GM21619 (cell line): Measurements from ENCODE around the gene MTHFD1.

ENCODE experiments used
- ATAC-seq: cut with Tn5 transposase; IDR thresholded peaks from one replicate; pipeline ENCODE4 v1.9.1; 2021; ENCODE audit not compliant: unreplicated experiment

Gene MTHFD1

GRCh38 chr14:64405295-64405694, 17.1 kb downstream of the MTHFD1 start:
- ATAC-seq = no peak

DNA sequence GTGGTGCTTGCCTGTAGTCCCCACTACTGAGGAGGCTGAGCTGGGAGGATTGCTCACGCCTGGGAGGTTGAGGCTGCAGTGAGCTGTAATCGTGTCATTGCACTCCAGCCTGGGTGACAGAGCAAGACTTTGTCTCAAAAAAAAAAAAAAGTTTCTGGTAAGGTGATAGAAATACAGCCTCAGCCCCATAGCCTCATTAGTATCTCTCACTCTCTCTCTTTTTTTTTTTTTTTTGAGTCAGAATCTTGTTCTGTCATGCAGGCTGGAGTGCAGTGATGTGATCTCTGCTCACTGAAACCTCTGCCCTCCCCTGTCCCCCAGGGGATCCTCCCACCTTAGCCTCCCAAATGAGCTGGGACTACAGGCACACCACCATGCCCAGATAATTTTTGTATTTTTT, 19.2 kb downstream of the MTHFD1 start:
- no peak for ATAC-seq

GRCh38 chr14:64409126-64409920, 21.2 kb downstream of the MTHFD1 start:
- ATAC-seq = no peak

GRCh38 chr14:64410084-64410774, 22.1 kb downstream of the MTHFD1 start:
- no peak for ATAC-seq

- no peak for ATAC-seq
Measured at GRCh38 chr14:64411001-64411400, 22.8 kb downstream of the MTHFD1 start.

GRCh38 chr14:64412237-64412636, 24.1 kb downstream of the MTHFD1 start:
- no peak for ATAC-seq

GRCh38 chr14:64416348-64416932, 28.3 kb downstream of the MTHFD1 start:
- ATAC-seq = no peak

DNA sequence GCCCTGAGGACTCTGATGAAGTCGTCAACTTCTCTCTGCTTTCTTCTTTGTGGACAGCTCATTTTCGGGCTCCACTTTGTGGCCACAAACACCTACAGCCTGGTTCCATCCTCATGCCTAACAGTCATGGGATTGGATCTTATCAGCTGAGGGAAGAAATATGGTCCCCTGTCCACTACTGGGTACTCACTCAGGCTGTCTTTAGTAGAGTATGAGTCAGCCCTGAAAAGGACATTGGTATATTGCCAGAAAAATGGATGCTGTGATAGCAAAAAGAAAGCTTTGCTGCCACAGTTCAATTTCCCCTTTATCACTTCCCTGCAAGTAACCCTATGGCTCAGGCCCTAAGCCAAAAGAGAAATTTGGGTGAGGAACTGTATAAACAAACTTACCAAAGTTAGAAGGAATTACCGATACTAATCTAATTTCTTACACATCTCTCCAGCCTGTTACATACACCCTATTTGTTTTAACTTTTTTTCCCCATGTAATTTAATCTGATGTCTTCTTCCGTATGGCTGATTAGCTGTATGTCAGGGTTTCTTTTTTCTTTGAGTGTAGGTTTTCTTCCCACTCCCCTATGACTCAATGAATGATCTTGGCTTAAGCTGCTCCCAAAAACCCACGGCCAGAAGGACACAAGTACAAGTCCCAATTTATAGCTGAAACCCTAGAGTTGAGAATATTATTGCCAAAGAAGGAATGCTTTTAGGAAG, 29.1 kb downstream of the MTHFD1 start:
- ATAC-seq = no peak

DNA sequence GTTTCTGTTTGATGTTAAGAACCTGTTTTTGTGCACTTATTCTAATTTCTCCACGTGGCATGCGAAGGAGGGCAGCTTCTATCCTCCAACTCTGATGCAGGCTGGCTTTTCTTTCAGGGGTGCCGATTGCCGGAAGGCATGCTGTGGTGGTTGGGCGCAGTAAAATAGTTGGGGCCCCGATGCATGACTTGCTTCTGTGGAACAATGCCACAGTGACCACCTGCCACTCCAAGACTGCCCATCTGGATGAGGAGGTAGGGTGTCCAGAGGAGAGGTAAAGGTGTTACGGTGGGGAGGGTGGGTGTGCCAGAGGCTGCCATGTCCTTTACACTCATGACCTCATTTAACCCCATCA, 29.6 kb downstream of the MTHFD1 start:
- ATAC-seq = no peak

DNA sequence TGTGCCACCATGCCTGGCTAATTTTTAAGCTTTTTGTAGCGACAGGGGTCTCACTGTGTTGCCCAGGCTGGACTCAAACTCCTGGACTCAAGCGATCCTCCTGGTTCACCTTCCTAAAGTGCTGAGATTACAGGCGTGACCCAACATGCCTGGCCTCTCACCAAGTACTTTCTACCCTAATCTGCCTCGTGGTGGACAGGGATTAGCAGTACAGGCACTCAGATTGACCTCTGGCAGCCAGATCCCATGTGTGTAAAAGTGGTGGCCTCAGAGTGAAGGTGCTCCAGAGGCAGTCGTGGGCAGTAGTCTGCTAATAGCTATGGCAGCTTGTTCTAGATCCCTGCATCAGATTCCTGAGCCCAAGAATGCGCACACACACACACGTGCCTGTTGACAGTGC, 30.9 kb downstream of the MTHFD1 start:
- ATAC-seq = no peak

- no peak for ATAC-seq
Measured at GRCh38 chr14:64421166-64421565, 33.0 kb downstream of the MTHFD1 start.

DNA sequence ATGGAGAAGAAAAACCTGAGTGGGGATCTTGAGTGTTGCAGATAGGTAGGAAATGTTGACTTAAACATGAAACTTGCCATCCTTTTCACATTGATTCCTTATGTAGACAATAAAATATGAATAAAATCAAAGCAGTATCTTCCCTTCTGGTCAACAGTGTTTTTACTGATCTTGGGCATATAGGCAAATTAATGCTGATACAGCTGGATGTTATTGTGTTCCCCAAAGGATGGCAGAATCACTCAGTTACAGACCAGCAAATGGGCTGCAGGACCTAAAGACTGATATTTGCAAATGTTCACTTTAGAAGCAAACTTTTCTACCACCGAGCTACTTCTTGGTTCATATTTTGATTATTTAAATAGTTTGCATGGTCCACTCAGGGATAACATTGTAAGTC, 33.9 kb downstream of the MTHFD1 start:
- ATAC-seq = no peak

DNA sequence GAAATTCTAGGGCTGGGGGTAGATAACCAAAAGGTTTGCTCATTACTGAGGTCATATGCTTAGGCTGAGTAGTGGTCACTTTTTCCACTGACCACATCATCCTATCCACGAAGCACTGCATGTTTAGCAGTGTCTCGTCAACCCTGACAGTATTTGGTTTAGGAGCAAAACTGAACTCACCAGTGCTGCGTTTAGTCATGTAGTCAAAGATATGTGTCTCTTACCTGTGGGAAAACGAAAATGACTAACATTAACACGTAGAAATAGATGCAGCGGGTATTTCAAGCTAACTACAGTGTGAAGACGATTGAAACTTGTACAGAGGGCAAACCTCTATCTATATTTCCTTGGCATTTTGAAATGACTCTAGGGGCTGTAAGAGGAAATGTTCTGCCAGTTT, 34.6 kb downstream of the MTHFD1 start:
- no peak for ATAC-seq

DNA sequence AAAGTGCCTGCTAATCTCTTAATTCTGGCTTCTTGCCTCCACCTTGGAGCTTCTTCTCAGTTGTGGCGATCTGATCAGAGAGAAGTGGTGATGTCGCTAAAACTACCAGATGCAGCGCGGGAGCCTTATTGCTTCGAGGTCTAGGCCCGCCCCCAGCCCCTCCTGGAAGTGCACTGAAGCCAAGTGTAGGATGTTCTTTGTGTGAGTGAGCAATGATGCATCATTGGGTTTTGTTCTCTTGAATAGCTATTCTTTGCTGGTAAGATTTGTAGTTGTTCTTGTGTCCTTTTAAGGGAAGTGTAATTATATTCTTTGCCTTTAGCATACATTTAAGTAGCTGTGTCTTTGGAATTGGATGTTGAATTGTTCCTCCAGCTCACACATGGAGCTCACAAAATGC, 35.8 kb downstream of the MTHFD1 start:
- ATAC-seq = no peak

DNA sequence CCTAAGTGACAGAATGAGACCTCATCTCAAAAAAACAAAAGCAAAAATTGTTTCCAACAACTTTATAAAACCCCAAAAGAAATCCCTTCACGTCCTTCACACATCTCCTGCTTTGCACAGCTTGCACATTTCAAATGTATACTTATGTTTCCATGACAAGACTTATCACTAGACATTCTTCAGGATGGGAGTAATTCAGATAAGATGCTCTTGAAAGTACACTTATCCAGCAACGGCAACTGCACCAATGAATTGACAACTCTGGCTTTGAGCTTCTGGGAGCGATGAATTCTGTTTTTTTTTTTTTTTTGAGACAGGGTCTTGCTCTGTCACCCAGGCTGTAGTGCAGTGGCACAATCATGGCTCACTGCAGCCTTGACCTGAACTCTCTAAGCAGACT, 46.4 kb downstream of the MTHFD1 start:
- ATAC-seq = no peak

GRCh38 chr14:64438181-64438841, 50.2 kb downstream of the MTHFD1 start:
- no peak for ATAC-seq

GRCh38 chr14:64439141-64439540, 51.0 kb downstream of the MTHFD1 start:
- ATAC-seq = no peak

DNA sequence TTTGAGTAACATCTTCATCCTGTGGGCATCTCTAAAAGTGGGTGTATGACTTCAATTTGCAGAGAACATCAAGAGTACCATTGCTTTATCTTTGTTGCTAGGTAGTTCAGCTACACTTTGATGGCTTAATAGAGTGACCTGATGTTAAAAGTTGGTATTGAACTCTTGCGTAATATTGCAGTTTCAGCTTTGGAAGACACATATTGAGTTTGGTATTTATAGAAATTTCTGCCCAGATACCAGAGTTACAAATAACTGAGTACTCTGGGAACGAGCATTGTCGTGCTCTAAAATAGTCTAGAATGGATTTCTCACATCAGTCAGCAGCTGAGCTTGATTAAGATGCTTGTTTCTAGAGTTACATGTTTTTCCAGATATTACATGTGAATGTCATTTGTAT, 52.3 kb downstream of the MTHFD1 start:
- no peak for ATAC-seq

- ATAC-seq = no peak
Measured at GRCh38 chr14:64442300-64442988, 54.3 kb downstream of the MTHFD1 start.

GRCh38 chr14:64444140-64444539, 56.0 kb downstream of the MTHFD1 start:
- ATAC-seq = no peak
